Omental fat pad (tissue), 4 donors: Measurements from ENCODE around the gene TLCD3A. TPM values are rescaled to one million over a fixed set of nuclear protein-coding genes. Genes with fewer than 3 reads are reported as not detected.

Experiments
- ATAC-seq: fragments of 150-250 bp; one replicate; pipeline ENCODE4 v1.9.1; 2016; ENCODE audit warnings: mild to moderate bottlenecking, moderate library complexity; ENCODE audit not compliant: low FRiP score
- DNase-seq: peaks from one replicate; pipeline ENCODE4 v3.0.0-alpha.2; 2019; ENCODE audit warnings: low spot score
- CTCF ChIP-seq, 3 donors: fragments of 450-650 bp; IDR thresholded peaks; one replicate each; pipeline ENCODE4 v1.5.1; 2016 to 2017; ENCODE audit warnings: antibody characterized with exemption in 3 of 3, mild to moderate bottlenecking in 3 of 3, moderate library complexity in 2 of 3
- total RNA-seq, 4 donors: library from RNA; depleted of rRNA; stranded (reverse); fragments of >200 nt; gene quantifications; one replicate each; pipeline ENCODE4 v1.1.0, GENCODE V29; 2016

The TLCD3A gene
- total RNA-seq, 4 donors from 2014 or later = 5.2 to 45.3 (median 7.5) TPM

- TF ChIP-seq CTCF (IDR thresholded peaks at IDR 0.05) = no peak
- ATAC-seq (no peak), DNase-seq (no peak)
These were observed 33.1 kb upstream of the TLCD3A start for GRCh38 chr17:699345-699744.

GRCh38 chr17:700504-701094 is 31.8 kb upstream of the TLCD3A start:
- DNase-seq = no peak
- no peak for ATAC-seq
- peak in 1 of 3 donors; percentile 36 for TF ChIP-seq CTCF (IDR thresholded peaks at IDR 0.05)

- TF ChIP-seq CTCF (IDR thresholded peaks at IDR 0.05) = no peak
- ATAC-seq (no peak), DNase-seq (no peak)
These were observed 29.1 kb upstream of the TLCD3A start for GRCh38 chr17:703081-703875.

GRCh38 chr17:704111-704864 is 28.1 kb upstream of the TLCD3A start:
- TF ChIP-seq CTCF (IDR thresholded peaks at IDR 0.05) = no peak
- no peak for ATAC-seq

GRCh38 chr17:705011-705410 is 27.4 kb upstream of the TLCD3A start:
- ATAC-seq (no peak), DNase-seq (no peak)
- no peak for TF ChIP-seq CTCF (IDR thresholded peaks at IDR 0.05)

More at GRCh38 chr17:704111-704864, 28.1 kb upstream of the TLCD3A start:
- no peak for DNase-seq

GRCh38 chr17:705863-706262 is 26.5 kb upstream of the TLCD3A start:
- ATAC-seq (no peak), DNase-seq (no peak)
- TF ChIP-seq CTCF (IDR thresholded peaks at IDR 0.05) = no peak
